GM19397 (cell line): ENCODE results near the gene SPTBN1.
A peak's percentile ranks its signal among the peaks of the same experiment; 100 is the strongest.

Experiments
- ATAC-seq: cut with Tn5 transposase; IDR thresholded peaks from one replicate; pipeline ENCODE4 v1.9.1; 2021; ENCODE audit warnings: mild to moderate bottlenecking, moderate library complexity; ENCODE audit not compliant: unreplicated experiment

The SPTBN1 gene

GRCh38 chr2:54626884-54627283, 170.8 kb downstream of the SPTBN1 start:
- ATAC-seq: no peak

GRCh38 chr2:54627973-54628372, 171.8 kb downstream of the SPTBN1 start:
- ATAC-seq: no peak

DNA sequence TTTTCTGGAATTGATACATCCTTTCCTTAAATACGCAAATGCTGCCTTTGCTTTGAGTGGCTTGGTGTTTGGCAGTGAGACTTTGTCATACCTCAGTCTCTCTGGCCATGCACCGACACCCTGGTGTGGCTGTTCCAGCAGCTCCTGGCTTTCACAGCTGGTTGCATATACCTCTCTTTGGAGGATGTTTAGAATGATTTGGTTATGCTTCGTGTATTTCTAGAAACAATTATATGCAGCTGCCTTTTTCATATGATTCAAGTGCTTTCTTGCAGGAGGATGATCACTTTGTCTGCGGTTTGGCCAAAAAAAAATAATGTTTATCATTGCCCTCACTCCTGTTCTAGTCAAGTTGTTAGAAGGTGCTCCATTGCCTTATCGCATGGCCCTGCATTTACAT, 172.3 kb downstream of the SPTBN1 start:
- ATAC-seq: no peak

GRCh38 chr2:54628957-54629356, 172.8 kb downstream of the SPTBN1 start:
- ATAC-seq: no peak

GRCh38 chr2:54629390-54629789, 173.3 kb downstream of the SPTBN1 start:
- no peak for ATAC-seq

DNA sequence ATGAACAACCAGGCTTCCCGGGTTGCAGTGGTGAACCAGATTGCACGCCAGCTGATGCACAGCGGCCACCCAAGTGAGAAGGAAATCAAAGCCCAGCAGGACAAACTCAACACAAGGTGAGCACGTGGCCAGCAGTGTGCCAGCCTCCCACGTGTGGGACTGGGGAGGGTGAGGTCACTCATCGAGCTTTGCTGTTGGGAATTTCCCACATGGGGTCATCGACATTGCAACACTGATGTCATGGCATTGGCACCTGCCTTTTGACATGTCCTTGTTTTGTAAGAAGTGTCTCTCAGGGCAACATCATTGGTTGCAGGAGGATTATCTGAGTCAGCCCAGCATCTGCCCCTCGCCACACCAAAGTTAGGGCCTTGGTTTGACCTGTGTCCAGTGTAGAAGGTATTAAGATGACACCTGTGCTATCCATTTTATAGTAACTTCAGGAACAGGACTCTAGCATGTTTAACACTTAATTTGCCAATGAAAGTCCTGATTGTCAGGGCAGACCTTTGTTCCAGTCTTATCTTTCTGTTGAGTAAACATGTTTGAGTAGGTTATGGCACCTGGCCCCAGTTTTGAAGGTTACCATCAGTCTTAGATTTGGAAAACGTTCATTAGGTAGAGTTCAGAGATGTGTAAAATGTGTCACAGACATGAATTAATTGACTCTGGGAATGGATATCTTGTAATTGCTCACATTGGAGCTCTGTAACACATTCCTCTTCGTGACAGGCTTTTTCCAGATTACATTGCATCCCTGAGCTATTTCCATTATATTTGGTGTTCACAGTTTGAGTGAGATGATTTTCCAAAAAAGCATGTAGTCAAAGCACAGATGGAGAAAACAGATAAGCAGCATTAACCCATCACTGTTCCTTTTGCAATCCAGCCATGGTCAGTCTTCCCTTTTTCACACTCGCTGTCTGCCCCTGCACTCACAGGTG, 174.1 kb downstream of the SPTBN1 start:
- no peak for ATAC-seq

DNA sequence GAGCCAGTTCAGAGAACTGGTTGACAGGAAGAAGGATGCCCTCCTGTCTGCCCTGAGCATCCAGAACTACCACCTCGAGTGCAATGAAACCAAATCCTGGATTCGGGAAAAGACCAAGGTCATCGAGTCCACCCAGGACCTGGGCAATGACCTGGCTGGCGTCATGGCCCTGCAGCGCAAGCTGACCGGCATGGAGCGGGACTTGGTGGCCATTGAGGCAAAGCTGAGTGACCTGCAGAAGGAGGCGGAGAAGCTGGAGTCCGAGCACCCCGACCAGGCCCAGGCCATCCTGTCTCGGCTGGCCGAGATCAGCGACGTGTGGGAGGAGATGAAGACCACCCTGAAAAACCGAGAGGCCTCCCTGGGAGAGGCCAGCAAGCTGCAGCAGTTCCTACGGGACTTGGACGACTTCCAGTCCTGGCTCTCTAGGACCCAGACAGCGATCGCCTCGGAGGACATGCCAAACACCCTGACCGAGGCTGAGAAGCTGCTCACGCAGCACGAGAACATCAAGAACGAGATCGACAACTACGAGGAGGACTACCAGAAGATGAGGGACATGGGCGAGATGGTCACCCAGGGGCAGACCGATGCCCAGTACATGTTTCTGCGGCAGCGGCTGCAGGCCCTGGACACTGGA, 174.9 kb downstream of the SPTBN1 start:
- no peak for ATAC-seq

GRCh38 chr2:54631755-54632154, 175.6 kb downstream of the SPTBN1 start:
- ATAC-seq: no peak

DNA sequence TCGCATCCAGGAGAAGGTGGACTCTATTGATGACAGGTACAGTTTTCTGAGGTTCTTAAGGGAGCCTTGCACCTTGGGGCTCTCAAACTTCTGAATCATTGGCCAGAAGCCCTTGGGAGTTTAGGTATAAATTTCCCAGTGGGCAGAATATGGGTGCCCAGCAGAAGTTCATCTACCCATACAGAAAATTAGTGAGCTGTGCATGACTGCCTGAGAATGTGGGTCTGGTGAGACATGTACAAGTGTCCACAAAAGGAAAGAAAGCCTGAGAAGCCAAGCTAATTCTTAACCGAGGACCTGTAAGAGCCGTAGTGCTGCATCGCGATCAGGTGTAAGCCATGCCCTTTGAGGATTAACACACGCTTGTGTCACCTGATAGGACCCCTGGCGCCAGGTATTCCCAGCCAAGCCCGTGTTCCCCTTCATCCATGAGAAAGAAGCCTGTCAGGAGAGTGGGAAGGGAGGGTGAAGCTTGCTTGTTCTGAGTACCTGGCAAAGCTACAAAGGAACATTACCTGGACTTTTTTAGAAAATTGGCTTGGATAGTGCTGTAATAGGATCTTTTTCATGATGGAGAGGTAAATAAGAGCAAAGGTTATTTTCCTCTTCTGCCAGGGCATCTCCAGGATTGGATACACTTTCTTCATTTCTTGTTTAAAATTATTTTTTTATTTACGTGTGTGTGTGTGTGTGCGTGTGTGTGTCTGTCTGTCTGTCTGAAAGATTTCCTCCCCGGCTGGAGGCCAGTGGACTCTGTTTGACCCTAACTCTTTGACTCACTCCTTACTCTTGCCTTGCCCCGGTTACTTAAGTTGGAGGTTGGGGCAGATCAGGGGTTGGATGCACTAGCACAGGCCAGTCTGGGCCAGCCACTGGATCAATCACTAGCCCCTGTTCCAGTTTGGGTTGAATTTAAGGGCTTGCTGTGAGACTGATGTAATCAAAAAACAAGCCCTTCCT, 176.9 kb downstream of the SPTBN1 start:
- no peak for ATAC-seq

GRCh38 chr2:54634021-54634420, 177.9 kb downstream of the SPTBN1 start:
- ATAC-seq: no peak

GRCh38 chr2:54634564-54635511, 178.7 kb downstream of the SPTBN1 start:
- peak; percentile 76 for ATAC-seq

DNA sequence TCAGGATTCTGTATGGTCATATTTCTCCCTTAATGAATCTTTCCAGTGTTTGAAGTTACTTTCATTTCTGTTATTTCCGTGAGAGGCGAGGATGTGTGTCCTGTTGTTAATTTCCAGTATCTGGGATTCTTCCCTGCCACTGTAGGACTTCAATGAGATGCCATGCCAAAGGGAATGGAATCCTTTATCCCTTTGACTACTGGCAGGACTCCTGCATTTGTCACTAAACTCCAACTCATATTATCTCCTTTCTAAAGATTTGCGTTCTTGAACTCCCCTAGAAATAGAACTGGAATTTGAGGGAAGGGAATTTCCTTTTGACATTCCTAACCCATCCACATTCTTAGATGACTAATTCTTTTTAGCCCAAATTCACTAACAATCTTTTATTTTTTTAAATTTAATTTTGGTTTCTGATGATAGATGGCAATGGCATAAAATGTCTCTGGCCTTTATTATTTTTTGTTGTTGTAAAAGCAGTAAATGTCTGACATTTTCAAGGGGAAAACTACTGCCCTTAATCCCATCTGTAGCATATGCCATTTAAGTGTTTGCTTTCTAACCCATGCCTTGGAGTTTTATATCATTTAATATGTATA, 179.5 kb downstream of the SPTBN1 start:
- ATAC-seq: no peak

DNA sequence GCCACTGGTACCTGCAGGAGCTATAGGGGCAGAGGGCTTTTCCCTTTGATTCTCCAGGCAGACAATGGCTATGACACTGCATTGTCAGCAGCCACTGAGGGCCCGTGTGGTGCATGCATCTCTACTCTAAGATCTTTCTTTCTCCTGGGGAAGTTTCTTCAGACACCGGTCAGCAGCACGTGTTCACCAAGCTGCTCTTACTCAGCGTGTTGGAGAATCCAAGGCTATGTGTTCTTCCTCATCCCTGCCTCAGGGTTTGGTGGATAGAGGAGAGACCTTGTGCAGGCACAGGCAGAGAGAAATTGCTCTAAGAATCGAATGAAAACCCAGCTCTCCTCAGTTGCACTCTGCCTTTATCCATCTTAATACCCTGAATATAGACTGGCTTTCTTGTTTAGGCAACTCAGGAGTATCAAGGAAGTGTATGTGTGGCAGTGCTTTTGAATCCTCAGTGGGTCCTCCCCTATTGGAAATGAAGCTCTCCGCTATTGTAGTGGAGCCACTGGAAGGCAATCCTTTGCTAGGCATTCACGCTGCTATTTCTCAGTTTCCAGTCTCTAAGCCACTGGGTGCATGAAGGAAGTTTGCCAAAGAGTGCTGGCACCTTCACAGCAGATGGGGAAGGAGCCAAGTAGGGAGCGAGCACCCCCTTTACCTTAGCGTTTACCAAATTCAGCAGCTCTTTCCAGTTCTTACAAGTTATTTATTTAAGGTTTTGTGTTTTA, 180.4 kb downstream of the SPTBN1 start:
- ATAC-seq: no peak

- ATAC-seq: no peak
Measured at GRCh38 chr2:54638103-54638502, 182.0 kb downstream of the SPTBN1 start.

DNA sequence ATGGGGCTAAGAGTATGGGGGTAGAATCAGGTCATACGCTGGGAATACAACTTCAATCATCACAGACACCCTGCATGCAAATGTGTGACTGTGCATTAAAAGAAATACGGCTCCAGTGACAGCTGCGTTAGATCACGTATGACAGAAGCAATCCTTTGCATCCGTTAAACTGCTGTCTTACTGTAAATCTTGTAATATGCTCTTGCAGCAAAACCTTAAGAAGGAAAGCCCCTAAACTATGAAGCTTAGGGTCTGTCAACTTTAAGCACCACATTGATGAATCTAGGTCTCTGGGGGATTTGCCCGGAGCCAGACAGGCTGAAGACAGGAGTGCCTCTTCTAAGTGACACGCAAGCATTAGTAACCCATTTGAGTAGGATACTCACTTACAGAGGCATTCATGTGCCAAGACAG, 182.7 kb downstream of the SPTBN1 start:
- ATAC-seq: no peak

DNA sequence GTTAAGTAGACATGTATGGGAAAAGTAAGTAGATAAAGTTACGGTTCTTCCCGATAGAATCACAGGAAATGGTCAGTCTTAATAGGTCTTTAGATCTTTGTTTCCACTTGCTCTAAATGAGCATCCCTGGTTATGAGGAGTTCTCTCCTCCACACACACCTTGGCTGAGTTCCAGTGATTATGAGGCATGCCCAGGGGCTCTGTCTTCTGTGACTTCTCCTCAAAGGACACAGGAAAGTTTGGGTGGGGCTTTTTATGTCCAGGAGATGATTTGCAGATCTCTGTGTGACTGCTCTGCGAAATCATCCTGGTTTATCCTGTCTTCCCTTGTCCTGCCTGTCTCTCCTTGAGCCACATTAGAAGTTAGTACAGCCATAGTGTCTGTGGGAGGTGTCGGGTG, 183.5 kb downstream of the SPTBN1 start:
- ATAC-seq: no peak

- ATAC-seq: no peak
Measured at GRCh38 chr2:54640834-54641540, 184.9 kb downstream of the SPTBN1 start.

DNA sequence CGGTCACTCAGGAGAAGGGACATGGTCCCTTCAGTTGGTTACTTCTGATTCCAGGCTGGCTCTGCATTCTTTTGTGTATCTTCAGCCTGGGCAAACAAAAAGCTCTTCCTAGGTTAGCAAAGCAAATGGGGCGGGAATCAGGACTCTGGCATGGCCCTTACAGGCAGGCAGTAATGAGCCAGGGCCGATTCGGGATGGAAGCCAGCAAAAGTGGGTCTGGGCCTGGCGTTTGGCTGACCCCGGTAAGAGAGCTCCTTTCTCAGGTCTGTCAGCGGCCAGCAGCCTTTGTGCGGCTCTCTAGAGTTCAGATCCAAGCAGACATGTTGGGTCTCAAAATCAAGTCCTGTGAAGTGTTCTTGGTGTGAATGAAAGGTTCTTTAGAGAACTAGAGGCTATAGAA, 185.9 kb downstream of the SPTBN1 start:
- ATAC-seq: no peak
